Panc1 (cell line): Measurements from ENCODE around the gene CELF1.

Source experiments
- CTCF ChIP-seq: fragments of 450-650 bp; IDR thresholded peaks from 2 replicates; pipeline ENCODE4 v1.5.1; 2017; ENCODE audit warnings: mild to moderate bottlenecking
- POLR2AphosphoS5 ChIP-seq: IDR thresholded peaks from 2 replicates; pipeline ENCODE4 v1.6.1; 2012; ENCODE audit warnings: mild to moderate bottlenecking, low read depth, low read length, moderate library complexity
- TCF7L2 ChIP-seq: IDR thresholded peaks from 2 replicates; pipeline ENCODE4 v1.6.1; 2011; ENCODE audit warnings: mild to moderate bottlenecking, low read depth, low read length, inconsistent platforms

GRCh38 chr11:47453365-47453764 is 99.6 kb downstream of the CELF1 start:
- TF ChIP-seq TCF7L2 (no peak), CTCF (no peak), POLR2AphosphoS5 (no peak)
